ENCODE results near the gene FABP6.
"Not testable (repeated sequence)": the region's sequence is repeated elsewhere in the genome, so short reads cannot be mapped to it uniquely, and the experiment has no call there.

FABP6 gene

DNA sequence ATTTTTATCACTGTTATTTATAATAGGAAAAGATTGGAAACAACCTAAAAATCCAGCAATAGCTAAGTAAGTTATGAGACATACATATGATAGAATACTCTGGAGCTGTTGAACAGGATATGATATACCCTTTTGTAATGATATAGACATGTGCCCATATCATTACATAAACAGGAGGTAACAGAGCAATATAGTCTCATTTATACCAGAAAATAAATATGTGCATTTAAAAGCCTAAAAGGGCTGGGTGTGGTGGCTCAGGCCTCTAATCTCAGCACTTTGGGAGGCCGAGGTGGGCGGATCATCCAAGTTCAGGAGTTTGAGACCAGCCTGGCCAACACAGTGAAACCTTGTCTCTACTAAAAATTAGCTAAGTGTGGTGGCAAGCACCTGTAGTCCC is 2.3 kb upstream of the FABP6 start:
- no peak for DNase-seq

GRCh38 chr5:160230686-160231527 is 1.6 kb downstream of the FABP6 start:
- no peak for DNase-seq

- DNase-seq: no peak
Observed at GRCh38 chr5:160231783-160232342, 2.6 kb downstream of the FABP6 start.

DNA sequence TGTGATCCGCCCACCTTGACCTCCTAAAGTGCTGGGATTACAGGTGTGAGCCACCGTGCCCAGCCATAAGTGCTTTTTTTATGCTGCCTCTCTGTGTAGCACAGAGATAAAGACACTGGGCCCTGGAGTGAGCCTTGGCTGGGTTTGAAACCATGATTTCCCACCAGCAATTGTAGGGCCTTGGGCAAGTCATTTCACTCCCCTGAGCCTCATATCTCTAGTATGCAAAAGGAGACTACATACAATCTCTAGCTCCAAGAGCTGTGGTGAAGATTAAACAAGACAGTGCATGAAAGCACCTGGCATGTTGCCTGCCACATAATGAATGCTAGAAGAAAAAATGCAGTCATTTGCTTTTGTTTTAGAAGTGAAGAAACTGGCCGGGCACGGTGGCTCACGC is 3.9 kb downstream of the FABP6 start:
- DNase-seq: no peak

DNA sequence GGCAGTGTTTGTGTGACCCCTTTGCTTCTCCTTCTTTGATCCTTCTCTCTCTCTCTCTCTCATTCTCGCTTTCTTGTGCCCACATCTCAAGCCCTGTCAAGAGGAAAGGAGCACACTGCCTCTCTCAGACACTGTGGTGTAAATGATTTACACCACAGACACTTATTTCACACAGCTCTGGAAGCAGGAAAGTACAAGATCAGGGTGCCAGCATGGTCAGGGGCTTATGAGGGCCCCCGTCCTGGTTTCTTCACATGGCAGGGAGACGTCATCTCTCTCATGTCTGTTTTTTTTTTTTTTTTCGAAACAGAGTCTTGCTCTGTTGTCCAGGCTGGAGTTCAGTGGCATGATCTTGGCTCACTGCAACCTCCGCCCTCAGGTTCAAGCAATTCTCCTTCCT is 6.4 kb downstream of the FABP6 start:
- DNase-seq: no peak

DNA sequence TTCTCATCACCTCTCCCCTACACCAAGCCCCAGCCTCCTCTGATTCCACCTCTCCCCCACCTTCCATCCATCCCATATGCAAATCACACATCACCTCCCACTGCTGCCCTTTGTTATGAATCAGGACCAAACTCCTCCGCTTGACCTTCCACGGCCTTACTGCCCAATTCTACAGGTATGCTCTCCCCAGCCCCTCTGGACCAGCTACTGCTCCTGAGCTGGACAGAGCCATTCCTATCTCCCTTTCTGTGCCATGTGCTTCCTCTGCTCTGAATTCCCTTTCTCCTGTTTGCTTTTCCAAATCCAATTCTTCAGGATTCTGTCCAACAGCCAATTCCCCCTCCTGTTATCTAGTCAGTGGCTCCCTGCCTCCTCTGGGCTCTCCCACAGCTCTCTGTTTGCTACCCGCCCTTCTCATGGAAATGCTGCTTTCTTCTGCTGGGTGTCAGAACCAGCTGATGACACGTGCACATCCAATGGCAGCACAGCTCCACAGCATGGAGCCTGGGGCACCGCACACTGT is 8.3 kb downstream of the FABP6 start:
- DNase-seq: no peak

DNA sequence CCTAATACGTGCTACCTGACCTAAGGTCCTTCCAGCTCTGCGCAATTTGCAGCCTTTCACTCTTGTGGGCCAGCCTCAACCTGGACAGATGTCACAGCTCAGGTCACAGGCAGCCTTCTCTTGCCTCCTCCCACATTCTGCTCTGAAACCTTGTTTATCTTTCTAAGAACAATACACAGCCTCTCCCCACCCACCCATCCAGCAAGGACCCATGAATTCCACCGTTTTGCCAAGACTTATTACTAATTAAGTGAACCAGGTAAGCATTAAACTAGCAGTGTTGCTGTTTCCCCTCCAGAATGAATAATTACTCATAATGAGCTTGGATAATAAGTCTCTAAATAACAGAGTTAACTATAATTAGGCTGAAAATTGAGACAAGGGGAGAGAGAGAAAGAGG is 11.0 kb downstream of the FABP6 start:
- no peak for DNase-seq

GRCh38 chr5:160242145-160242544 is 12.8 kb downstream of the FABP6 start:
- DNase-seq: no peak

DNA sequence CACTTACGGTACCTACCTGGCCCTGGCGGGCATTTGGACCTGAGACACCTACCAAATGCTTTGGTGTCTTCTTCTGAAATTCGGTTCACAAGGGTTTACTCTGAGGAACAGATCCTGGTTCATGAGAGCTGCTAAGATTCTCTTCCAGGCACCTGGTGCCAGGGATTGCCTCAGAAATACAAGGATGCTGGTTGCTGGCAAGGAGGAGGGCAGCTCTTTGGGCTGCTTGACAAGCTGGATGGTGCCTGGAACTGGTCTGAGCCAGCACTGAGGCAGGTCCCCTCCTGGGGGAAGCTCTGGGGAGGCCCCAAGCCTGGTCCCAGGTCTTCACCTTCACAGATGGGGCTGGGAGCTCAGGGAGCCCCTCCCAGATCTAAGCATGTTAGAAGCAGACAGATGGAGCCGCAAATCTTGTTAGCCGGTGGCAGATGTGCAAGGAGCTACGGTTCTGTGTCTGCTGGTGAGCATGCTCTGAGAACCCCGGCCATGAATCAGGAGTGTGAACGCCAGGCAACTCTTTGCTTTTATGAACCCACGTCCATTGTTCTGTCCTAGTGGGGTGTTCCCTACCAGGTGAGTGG is 16.3 kb downstream of the FABP6 start:
- DNase-seq: peak; percentile 45

DNA sequence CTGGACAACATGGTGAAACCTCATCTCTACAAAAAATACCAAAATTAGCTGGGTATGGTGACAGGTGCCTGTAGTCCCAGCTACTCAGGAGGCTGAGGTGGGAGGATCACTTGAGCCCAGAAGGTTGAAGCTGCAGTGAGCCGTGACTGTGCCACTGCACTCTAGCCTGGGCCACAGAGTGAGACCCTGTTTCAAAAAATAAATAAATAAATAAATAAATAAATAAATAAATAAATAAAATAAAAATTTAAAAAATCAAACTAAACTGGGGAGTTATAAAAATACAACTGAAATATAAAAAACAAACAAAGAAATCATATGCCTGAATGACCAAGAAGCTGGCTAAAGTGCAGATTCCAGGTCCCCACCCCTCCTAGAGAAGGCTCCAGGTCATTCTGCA is 20.3 kb downstream of the FABP6 start:
- DNase-seq: not testable (repeated sequence)

DNA sequence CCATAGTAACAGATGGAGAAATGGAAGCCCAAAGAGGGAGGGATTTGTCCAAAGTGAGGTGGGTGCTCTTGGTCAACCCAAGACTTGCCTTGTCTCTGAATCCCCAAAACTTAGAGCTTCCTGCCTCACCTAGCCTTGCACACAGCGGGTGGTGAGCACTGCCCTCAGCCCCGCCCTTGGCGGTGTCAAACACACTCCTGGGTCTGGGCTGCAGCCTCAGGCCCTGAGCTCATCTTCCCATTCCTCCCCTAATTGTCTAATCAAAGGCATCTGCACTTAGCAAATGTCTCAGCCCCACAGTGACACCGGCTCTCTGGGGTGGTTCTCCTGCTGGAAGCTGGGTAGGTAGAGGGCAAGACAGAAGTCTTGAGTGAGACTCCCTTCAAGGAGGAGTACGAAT is 20.9 kb downstream of the FABP6 start:
- DNase-seq: no peak

- no peak for DNase-seq
Observed at GRCh38 chr5:160250826-160251225, 21.5 kb downstream of the FABP6 start.

- no peak for DNase-seq
Observed at GRCh38 chr5:160251406-160252155, 22.3 kb downstream of the FABP6 start.

GRCh38 chr5:160252916-160253315 is 23.6 kb downstream of the FABP6 start:
- DNase-seq: no peak

DNA sequence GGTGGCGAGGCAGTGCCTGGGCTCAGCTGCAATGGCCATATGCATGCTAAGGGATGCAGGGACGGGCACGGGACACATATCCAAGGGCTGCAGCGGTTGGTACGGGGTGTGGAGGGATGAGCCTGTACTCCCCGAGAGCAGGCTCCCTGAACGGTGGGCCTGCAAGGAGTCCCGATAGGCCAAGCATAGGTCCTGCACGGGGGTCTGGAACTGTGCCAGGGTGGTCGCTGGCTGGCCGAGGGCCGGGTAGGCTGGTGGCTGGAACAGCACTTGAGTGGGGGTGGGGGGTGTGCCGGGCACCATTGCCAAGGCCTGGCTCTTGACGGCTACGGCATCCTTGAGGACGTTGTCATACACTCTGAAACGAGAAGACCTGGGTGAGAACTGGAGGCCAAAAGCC is 24.1 kb downstream of the FABP6 start:
- DNase-seq: no peak

- DNase-seq: no peak
Observed at GRCh38 chr5:160254706-160255105, 25.4 kb downstream of the FABP6 start.

GRCh38 chr5:160259341-160259740 is 30.0 kb downstream of the FABP6 start:
- no peak for DNase-seq

DNA sequence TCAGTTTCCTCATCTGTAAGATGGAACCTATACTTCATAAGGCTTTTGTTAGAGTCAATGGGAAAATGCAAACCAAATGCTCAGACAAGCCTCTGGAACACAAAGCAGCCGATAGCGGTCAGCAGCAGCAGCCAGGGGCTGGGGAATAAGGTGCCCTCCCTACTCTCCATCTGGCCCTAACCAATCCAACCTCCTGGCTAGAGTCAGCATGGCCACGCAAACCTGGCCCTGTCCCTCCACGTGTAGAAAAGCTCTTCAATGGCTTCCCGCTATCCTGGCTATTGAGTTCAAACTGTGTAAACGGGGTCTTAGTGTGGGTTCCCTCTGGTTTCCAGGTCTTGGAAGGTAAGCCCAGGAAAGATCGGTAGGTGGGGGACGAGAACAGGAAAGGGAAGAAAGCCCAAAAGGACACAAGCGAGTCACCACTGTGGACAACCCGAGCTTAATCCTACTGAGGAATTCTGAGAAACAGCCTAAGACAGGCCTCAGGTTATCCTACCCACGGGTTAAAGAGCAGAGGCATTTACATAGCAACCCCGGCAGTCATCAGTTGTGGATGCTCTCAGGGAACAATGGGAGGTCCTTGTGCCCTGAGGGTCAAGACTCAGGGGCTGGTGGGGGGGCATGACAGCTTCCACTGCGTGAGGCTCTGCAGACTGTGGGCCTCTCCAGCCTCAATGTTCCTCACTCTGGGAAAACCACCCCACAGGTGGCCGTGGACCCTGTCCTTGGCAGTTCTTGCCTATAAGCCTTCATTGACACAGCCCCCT is 30.9 kb downstream of the FABP6 start:
- peak; percentile 45 for DNase-seq

DNA sequence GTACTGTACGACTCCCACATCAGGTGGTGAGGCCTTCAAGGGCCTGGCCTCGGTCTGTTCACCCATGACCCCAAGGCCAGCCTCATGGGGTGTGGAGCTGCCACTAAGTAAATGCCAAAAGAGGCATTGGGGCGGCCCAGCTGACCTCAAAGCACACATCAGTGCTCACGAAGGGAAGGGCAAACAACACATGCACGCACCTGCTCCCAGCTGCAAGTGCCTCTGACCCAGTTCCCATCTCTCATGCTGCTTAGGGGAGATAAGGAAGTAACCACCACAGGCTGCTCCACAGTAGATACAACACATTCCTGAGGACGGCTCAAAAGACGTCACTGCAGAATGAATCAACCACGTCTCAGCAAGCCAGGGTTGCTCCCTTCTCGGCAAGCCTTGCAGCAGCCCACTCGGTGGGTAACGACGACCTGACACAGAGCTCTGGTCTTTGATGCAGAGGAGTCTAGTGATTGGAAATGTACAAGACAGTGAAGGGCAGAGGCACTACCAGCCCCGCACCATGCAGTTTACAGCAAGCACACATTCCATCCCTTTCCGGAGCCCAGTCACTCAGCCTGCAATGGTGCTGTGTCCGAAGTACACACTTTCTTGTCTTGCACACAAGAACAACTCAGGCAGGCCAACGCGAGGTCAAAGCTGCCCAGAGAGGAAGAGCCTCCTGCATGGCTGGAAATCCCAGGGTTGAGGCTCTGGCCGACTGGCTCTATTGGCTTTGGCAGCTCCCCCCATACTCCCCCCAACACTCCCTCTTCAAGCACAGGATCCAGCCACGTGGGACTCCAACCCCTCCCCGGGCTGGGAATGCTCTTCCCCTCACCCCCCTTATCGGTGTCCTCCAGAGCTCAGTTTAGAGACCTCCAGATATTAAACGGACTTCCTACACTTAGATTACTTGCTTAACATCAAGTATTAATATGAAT is 31.8 kb downstream of the FABP6 start:
- DNase-seq: peak; percentile 83

DNA sequence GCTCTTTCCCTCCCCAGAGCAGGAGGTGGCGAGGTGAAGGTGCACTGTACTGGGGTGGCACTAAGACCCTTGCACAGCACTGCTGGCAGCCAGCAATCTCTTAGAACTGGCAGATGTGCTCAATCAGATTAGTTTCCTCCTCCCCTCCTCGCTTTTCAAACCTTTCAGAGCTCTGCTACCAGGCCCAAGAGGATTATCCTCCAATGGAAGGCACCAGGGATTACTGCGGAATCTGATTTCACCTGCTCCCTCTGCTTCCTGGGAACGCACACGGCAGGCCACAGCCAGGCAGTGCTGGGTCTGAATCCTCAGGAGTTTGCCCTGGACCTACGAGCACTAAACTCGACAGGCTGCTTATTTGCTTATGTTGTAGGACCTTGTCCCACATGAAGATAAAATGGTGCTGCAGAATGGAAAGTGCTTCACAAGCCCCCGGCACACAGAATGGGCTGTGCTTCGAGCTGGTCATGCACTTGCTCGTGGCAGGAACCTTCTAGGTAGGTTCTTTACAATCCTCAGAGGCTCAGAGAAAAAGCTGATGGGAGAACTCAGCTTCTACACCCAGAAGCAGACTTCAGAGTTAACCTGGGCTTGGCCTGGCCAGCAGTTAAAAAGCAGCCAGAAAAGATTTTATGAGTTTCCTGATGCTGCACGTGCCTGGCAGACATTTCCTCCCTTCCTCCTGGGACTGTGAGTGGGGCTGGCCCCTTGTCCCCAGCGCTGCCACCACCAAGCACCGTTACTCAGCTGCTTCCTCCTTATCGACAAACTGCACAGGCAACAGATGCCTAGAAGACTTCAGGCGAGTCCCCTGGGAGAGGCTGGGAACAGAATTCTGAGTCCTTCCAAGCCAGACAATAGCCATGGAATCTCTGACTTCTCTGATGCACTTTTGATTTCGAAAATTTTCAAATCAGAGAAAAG is 33.1 kb downstream of the FABP6 start:
- peak; percentile 78 for DNase-seq

Measured in eye (tissue), 1 donor.